Upper lobe of right lung (tissue), 1 donor: Measurements from ENCODE around the gene SATB1. TPM values are rescaled to one million over a fixed set of nuclear protein-coding genes. Genes with fewer than 3 reads are reported as not detected.

Source experiments
- ATAC-seq: fragments of 200-7000 bp; cut with Tn5 transposase; one replicate; pipeline ENCODE4 v1.9.1; 2020; ENCODE audit warnings: mild to moderate bottlenecking, moderate library complexity
- DNase-seq: peaks from one replicate; pipeline ENCODE4 v3.0.0-alpha.2; 2020
- H3K27ac ChIP-seq: fragments of 200-600 bp; one replicate; pipeline ENCODE4 v1.8.0; 2022
- H3K27me3 ChIP-seq: fragments of 200-600 bp; one replicate; pipeline ENCODE4 v1.8.0; 2022; ENCODE audit warnings: mild to moderate bottlenecking
- H3K36me3 ChIP-seq: fragments of 200-600 bp; one replicate; pipeline ENCODE4 v1.8.0; 2022
- H3K4me1 ChIP-seq: fragments of 200-600 bp; one replicate; pipeline ENCODE4 v1.8.0; 2022
- H3K4me3 ChIP-seq: fragments of 200-600 bp; one replicate; pipeline ENCODE4 v1.8.0; 2022; ENCODE audit warnings: mild to moderate bottlenecking
- H3K9me3 ChIP-seq: fragments of 200-600 bp; one replicate; pipeline ENCODE4 v1.8.0; 2022
- intact Hi-C: fragments of 100-400 bp; cut with DNase I; formaldehyde crosslinking; loops from one replicate; pipeline ENCODE4 v1.11.0; 2022
- total RNA-seq: library from RNA; stranded (reverse); fragmentation: NEBNext Ultra II Directional; extraction: Animal tissue kit (Norgen Biotek cat#: 25700); gene quantifications from one replicate; pipeline ENCODE4 v1.2.1, GENCODE V29; 2021
- TF ChIP-seq, protein P1 (sequence below): fragments of 200-600 bp; IDR thresholded peaks from one replicate; pipeline ENCODE4 v1.8.0; 2022; ENCODE audit warnings: antibody characterized with exemption
- donor health status: DM: no; HTN: yes; CAD: no; lungs with severe emphysema.

SATB1 gene
- total RNA-seq, 1 donor from 2014 or later, result 28.4 TPM

DNA sequence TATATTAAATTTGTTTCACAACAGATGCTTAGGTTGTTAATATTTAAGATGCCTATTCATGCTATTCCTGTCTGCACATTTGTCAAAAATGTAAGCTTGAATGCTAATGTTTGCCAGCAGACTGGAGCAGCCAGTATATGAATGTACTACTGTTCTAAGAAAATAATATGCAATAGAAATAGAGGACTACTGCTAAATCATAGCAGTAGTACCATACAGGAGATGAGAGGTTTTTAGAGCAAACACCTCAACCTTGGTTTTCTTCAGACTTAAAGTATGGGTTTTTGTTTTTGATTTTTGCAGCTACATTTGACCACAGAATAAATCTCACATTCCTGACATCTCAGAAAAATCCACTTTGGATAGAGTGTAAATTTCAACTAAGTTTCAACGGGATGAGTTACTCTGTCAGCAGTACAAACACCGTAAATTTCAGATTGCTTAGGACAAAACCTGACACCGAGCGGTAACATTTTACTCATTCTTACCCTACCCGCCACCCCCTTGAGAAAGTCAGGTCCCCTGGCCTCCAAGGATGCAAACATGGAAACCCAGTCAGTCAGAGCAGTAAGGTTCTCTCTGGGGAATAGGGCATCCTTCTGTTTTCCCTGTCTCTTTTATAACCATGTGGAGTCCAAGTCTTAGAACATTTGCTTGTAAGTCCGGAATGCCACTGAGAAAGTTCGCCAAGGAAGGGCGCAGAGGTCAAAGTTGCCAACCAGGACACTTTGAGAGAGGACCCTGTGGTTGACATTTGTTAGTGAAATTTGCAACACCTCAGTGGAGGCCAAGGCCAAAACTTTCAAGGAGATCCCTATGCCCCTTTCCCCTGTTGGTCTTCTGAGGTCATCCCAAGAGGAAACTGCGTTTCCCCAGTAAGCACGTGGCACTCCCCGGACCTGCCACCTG is 17.9 kb upstream of the SATB1 start:
- ATAC-seq (no peak), DNase-seq (no peak)
- peak overlapping the region; percentile 57 for H3K4me3 ChIP-seq
- H3K4me1 ChIP-seq, result peaks cover 19% of the 10 kb centered on the region
- intact Hi-C loops, result no loop called here
- TF ChIP-seq, protein P1, sequence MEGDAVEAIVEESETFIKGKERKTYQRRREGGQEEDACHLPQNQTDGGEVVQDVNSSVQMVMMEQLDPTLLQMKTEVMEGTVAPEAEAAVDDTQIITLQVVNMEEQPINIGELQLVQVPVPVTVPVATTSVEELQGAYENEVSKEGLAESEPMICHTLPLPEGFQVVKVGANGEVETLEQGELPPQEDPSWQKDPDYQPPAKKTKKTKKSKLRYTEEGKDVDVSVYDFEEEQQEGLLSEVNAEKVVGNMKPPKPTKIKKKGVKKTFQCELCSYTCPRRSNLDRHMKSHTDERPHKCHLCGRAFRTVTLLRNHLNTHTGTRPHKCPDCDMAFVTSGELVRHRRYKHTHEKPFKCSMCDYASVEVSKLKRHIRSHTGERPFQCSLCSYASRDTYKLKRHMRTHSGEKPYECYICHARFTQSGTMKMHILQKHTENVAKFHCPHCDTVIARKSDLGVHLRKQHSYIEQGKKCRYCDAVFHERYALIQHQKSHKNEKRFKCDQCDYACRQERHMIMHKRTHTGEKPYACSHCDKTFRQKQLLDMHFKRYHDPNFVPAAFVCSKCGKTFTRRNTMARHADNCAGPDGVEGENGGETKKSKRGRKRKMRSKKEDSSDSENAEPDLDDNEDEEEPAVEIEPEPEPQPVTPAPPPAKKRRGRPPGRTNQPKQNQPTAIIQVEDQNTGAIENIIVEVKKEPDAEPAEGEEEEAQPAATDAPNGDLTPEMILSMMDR, result no peak
- H3K9me3 ChIP-seq, result no peaks in the 10 kb centered on the region
- H3K27ac ChIP-seq, result no peak overlapping the region
- H3K27me3 ChIP-seq, result peaks cover 35% of the 10 kb centered on the region
- H3K36me3 ChIP-seq, result no peaks in the 10 kb centered on the region

DNA sequence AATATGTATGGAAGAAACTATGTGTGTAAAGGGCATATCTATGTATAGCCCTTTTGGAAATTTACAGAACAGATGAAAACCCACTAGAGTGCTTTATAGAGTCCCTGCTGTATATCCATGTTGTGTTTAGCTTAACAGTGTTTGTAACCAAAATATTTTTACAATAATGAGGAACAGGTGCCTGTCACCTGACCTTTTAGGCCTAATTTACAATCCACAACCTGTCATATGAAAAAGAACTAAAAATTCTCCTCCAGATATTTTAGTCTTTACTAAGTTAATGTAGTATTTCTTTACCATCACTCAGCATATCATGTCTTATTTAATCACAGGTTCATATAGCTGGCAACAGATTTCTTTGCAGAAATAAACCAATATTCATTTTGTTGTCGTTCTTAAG is 16.4 kb upstream of the SATB1 start:
- Histone ChIP-seq H3K36me3 (no peaks in the 10 kb centered on the region), H3K27ac (no peak overlapping the region), H3K9me3 (no peaks in the 10 kb centered on the region), H3K27me3 (peaks cover 35% of the 10 kb centered on the region), H3K4me1 (peaks cover 19% of the 10 kb centered on the region), H3K4me3 (no peak overlapping the region)
- ATAC-seq (no peak), DNase-seq (no peak)
- TF ChIP-seq, protein P1, result no peak
- intact Hi-C loops, result no loop called here

DNA sequence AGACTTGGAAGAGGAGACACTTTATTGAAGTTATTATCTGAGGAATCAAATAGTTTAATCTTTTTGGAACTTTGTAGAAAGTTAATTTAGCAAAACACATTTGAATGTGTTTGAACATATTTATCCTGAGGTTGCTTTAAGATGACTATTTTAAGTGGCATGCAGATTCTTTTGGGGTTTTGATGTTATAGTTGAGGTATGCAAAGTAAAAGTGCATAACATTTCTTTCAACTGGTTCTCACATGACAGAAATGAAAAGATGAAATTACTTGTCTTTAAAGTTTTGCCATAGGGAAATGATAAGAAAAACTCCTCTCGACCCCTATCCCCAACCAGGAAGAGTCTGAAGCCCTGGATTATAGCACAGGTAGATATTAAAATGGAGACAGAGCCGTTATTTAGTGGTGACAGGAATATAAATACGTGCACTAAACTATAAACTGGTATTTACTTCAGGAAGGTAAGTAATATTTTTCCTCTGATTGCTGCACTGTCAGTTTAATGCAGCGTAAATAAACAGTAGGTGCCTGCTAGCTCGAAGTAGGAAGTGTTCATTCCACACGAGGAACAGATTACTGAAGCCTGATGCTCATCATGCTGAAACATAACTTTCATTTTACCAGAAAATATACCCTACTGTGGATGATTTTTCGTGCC is 15.1 kb upstream of the SATB1 start:
- Histone ChIP-seq H3K36me3 (no peaks in the 10 kb centered on the region), H3K27me3 (peaks cover 31% of the 10 kb centered on the region), H3K9me3 (no peaks in the 10 kb centered on the region), H3K4me1 (peaks cover 13% of the 10 kb centered on the region), H3K4me3 (no peak overlapping the region), H3K27ac (no peak overlapping the region)
- DNase-seq (no peak), ATAC-seq (no peak)
- intact Hi-C loops, result no loop called here
- TF ChIP-seq, protein P1, result no peak

DNA sequence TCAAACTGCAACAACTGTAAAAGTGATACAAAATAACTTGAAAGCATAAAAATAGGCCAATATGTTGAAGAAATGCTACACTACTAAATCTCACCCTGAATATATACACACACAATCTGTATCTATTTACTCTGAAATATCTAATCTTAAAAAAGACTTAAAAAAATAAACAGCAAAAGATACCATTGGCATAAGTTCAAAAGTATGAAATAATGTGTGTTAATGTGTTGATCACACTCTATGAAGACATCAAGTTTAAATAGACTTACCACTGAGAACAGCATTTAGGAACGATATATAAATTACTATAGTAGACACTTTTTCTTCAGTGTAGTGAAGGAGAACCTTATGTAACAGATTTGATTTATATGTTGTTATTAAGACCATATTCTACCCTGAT is 14.1 kb upstream of the SATB1 start:
- ATAC-seq, result no peak
- DNase-seq, result no peak

DNA sequence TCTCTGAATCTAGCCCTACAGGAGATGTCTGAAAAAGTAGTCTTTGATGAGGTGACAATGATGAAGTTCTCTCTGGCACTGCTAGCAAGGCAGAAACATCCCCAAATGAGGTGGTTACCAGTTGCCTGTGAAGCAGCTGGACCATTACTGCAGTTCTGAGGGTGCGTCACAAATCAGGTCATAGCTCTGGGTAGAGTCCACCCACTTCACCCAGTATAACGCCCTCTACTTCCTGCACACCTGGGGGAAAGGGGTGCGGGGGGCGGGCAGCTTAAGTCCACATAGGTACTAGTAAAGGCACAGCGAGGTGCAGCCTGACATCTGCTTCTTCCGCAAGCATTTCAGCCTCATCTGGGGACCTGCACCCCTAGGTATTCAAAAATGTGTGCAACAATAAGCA is 13.4 kb upstream of the SATB1 start:
- Histone ChIP-seq H3K27ac (no peak overlapping the region), H3K27me3 (peaks cover 22% of the 10 kb centered on the region), H3K36me3 (no peaks in the 10 kb centered on the region), H3K4me1 (peaks cover 6% of the 10 kb centered on the region), H3K4me3 (no peak overlapping the region), H3K9me3 (no peaks in the 10 kb centered on the region)
- no peak for ATAC-seq
- TF ChIP-seq, protein P1, result no peak
- DNase-seq, result peak; percentile 59
- intact Hi-C loops, result no loop called here

More for the DNA sequence above, 14.1 kb upstream of the SATB1 start:
- H3K27me3 ChIP-seq, result peaks cover 29% of the 10 kb centered on the region
- no peak overlapping the region for H3K4me3 ChIP-seq
- intact Hi-C loops, result no loop called here
- no peak overlapping the region for H3K27ac ChIP-seq
- peaks cover 12% of the 10 kb centered on the region for H3K4me1 ChIP-seq
- no peaks in the 10 kb centered on the region for H3K36me3 ChIP-seq
- TF ChIP-seq, protein P1, result no peak
- H3K9me3 ChIP-seq, result no peaks in the 10 kb centered on the region
